G401.6 (cell line): ENCODE measurements around the gene KLHL24.
"Not testable (repeated sequence)": the region's sequence is repeated elsewhere in the genome, so short reads cannot be mapped to it uniquely, and the experiment has no call there.

ENCODE experiments used
- FAIRE-seq: peaks from 2 replicates; lab custom pipeline; 2012; peaks lifted over from hg19 to GRCh38; lab: Jason Lieb, UNC

Gene KLHL24

GRCh38 chr3:183635107-183635430 is 354 bp upstream of the KLHL24 start:
- FAIRE-seq = no peak

- peak; percentile 96 for FAIRE-seq
Measured at GRCh38 chr3:183636221-183637105, 1.0 kb downstream of the KLHL24 start.

- no peak for FAIRE-seq
Measured at GRCh38 chr3:183637106-183637486, 1.7 kb downstream of the KLHL24 start.

- not testable (repeated sequence) for FAIRE-seq
Measured at GRCh38 chr3:183637633-183638032, 2.2 kb downstream of the KLHL24 start.

DNA sequence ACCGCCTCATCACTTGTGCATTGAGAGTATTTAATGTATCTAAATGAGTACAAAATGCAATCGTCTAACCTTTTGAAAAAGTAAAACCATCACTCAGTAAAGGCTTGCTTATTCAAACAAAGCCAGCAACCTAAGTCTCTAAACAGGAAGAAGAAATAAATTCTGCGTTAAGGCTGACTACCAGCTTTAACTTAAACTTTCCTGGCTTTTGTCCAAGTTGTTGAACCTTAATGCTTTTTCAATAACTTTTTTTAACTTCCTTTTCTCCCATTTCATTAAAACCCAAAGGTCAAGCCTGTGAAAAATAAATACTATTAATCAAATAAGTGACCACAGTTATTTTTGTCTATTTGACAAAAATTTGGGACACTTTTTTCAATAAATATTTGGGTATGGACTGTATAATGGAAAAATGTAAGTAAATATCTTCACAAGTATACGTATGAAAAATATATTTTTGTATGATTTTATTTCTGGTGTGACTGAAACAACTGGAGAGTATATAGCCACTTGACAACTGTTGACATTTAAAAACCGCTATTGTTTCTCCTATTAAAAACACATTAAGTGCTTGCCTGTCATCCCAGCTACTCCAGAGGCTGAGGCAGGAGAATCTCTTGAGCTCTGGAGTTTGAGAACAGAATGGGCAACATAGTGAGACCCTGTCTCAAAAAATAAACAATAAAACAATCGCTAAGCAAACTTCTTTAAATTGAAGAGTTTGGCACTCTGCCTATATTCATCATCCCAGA is 2.9 kb downstream of the KLHL24 start:
- no peak for FAIRE-seq

DNA sequence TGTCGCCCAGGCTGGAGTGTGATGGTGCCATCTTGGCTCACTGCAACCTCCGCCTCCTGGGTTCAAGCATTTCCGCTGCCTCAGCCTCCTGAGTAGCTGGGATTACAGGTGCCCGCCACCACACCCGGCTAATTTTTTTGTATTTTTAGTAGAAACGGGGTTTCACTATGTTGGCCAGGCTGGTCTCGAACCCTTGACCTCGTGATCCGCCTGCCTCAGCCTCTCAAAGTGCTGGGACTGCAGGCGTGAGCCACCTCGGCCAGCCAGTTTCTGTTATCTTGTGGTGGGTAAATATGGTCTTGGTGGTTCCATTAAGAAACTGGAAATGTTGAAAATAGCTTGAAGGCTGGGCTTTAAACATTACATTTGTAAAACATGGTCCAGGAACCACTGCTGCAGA is 5.2 kb downstream of the KLHL24 start:
- not testable (repeated sequence) for FAIRE-seq

GRCh38 chr3:183641882-183642281 is 6.5 kb downstream of the KLHL24 start:
- no peak for FAIRE-seq

GRCh38 chr3:183644244-183644643 is 8.8 kb downstream of the KLHL24 start:
- no peak for FAIRE-seq

- FAIRE-seq = peak; percentile 47
Measured at GRCh38 chr3:183645254-183645653, 9.8 kb downstream of the KLHL24 start.

DNA sequence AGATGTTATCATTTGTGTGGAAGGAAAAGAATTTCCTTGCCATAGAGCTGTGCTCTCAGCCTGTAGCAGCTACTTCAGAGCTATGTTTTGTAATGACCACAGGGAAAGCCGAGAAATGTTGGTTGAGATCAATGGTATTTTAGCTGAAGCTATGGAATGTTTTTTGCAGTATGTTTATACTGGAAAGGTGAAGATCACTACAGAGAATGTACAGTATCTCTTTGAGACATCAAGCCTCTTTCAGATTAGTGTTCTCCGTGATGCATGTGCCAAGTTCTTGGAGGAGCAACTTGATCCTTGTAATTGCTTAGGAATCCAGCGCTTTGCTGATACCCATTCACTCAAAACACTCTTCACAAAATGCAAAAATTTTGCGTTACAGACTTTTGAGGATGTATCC is 15.1 kb downstream of the KLHL24 start:
- FAIRE-seq = no peak

DNA sequence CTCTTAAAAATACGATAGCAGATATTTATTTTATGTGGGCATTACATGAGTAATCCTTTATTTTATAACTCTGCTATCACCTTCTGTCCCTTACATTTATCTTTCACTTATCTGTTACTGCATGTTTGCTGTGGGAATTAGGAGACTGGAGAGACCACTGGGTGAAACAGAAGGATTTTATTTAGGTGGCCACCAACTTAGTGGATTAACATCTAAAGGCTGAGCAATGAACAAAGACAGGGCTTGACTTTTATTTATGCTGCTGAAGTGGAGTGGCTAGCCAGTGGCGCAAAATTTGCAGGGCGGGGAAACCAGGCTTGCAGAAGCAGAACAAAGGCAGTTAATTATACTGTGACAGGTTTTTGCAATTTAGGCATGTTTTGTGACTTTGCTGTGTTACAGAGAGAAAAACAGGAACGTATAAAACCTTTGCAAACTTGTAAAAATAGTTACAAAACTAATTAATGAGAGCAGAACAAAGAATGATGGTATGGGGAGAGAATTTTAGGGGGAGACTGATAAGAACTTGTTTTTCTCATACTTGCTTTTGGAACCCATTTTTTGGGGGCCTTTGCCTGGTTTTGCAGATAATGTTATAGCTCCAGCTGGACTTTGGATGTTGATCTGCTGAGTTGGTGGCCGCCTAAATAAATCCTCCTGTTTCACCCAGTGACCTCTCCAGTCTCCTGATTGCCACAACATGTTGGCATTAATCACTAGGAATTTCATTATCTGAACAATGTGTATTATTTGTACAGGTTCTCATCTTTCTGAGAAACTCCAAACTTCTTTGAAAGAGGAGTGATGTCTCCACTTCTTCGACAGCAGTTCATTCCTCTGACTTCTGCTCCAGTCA is 18.0 kb downstream of the KLHL24 start:
- FAIRE-seq = no peak

- FAIRE-seq = no peak
Measured at GRCh38 chr3:183654727-183655126, 19.3 kb downstream of the KLHL24 start.

GRCh38 chr3:183662099-183662498 is 26.7 kb downstream of the KLHL24 start:
- no peak for FAIRE-seq

DNA sequence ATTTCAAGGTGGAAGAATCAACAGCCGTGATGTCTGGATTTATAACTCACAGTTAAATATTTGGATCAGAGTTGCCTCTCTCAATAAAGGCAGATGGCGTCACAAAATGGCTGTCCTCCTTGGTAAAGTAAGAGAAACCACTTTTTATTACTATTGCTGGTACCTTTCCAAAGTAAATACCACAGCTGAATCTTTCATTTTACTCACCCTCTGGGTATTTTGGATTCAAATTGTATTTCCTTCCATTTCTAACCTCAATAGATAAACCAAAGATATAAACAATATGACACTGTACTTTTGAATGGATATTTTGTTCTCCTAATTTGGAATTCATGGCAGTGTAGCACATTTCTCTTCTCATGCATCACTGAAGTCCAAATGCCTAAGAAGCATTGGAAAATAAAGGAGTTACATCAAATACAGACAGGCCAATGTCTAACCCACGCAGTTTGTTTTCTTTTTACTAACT is 29.5 kb downstream of the KLHL24 start:
- FAIRE-seq = no peak

DNA sequence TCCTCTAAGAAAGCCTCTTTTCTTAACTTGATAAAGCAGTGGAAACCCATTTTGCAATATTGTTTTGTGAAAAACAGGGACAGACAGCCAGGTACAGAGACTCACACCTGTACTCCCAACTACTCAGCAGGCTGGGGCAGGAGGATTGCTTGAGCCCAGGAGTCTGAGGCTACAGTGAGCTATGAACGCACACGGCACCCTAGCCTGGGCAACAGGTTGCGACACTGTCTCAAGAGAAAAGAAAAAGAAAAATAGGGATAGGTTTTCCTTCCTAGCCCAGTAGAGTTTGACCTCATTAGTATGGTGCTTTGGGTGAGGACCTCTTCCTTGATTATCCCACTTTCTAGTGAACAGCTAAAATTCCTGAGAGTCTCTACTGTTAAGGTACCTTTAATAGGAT is 44.6 kb downstream of the KLHL24 start:
- FAIRE-seq = no peak

DNA sequence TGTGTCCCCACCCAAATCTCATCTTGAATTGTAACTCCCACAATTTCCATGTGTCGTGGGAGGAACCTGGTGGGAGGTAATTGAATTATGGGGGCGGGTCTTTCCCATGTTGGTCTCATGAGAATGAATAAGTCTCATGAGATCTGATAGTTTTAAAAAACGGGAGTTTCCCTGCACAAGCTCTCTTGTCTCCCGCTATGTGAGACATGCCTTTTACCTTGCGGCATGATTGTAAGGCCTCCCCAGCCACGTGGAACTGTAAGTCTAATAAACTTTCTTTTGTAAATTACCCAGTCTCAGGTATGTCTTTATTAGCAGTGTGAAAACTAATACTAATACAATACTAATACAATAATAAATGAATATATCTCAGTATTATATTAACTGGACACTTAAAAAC is 52.3 kb downstream of the KLHL24 start:
- no peak for FAIRE-seq

- no peak for FAIRE-seq
Measured at GRCh38 chr3:183688874-183689273, 53.5 kb downstream of the KLHL24 start.

- FAIRE-seq = not testable (repeated sequence)
Measured at GRCh38 chr3:183689621-183690020, 54.2 kb downstream of the KLHL24 start.

- FAIRE-seq = no peak
Measured at GRCh38 chr3:183690402-183690995, 55.1 kb downstream of the KLHL24 start.

DNA sequence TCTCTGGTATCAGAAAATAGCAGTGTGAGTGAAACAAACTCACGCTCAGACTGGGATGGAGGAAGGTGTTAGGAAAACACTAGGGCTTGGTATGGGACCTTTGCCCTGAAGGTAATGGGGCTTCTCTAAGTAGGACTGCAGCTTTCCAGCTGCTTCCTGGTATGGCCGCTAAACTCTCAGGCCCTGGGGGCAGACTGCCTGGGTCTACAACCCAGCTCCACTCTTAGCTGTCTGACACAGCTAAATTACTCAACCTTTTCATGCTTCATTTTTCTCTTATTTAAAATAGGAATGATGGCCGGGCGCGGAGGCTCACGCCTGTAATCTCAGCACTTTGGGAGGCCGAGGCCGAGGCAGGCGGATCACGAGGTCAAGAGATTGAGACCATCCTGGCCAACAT is 57.0 kb downstream of the KLHL24 start:
- FAIRE-seq = no peak

DNA sequence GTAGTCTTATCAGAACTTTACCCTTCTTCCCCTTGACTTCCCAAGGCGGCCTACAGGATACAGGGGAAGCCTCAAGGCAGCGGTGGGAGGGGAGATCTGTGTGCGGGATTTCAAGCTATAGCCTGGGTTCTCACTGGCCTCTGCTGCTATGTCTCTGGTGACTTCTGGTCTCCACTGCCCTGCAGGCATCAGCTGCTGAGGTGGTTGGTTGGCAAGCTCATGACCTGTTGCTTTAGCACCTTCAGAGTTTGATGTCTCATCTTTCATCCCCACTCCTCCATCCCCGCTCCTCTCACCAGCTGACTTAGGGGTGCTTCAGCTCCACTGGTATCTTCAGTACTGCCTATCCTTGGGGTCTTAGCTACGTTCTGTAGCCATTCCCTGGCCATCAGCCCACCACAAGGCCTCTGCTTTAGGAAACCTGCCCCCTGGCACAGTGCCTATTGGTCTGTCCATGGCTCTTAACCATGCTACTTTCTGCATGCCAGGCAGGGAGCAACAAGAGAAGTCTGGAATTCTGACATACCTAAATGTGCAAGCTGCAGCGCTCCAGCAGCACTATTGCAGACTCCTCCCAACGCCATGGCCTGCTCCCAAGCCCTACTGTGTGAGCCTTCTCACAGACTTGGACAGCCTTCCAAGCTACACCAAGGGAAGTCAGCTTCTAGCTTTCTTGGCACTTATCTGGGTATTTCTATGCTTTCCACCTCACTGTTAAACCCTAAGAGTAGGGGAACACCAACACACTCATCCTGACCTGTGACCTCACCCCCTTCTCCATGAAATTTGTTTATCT is 60.3 kb downstream of the KLHL24 start:
- FAIRE-seq = no peak
